Erythroblast (primary cell): Measurements from ENCODE around the gene ADAMTS16.

Experiments
- GATA1 ChIP-seq: IDR thresholded peaks from 2 replicates; pipeline ENCODE4 v1.6.1; 2011; ENCODE audit warnings: low read depth, mild to moderate bottlenecking, control low read depth, low read length, moderate library complexity
- POLR2A ChIP-seq: IDR thresholded peaks from 2 replicates; pipeline ENCODE4 v1.6.1; 2011; ENCODE audit warnings: mild to moderate bottlenecking, low read length

- no peak for TF ChIP-seq POLR2A
- no peak for TF ChIP-seq GATA1
These were observed 138.8 kb downstream of the ADAMTS16 start for GRCh38 chr5:5278815-5279381.
